Stimulated activated CD8-positive, alpha-beta memory T cell treated with anti-CD3 and anti-CD28 coated beads, Interleukin-7, amount 100 ng/mL, for 48 hours (primary cell): ENCODE data around the gene FGF13.

Experiments
- DNase-seq, 2 donors: peaks; one replicate each; pipeline ENCODE4 v3.0.0-alpha.2; 2020; ENCODE audit warnings: low read depth in 1 of 2; ENCODE audit errors: extremely low read depth in 1 of 2

The FGF13 gene

DNA sequence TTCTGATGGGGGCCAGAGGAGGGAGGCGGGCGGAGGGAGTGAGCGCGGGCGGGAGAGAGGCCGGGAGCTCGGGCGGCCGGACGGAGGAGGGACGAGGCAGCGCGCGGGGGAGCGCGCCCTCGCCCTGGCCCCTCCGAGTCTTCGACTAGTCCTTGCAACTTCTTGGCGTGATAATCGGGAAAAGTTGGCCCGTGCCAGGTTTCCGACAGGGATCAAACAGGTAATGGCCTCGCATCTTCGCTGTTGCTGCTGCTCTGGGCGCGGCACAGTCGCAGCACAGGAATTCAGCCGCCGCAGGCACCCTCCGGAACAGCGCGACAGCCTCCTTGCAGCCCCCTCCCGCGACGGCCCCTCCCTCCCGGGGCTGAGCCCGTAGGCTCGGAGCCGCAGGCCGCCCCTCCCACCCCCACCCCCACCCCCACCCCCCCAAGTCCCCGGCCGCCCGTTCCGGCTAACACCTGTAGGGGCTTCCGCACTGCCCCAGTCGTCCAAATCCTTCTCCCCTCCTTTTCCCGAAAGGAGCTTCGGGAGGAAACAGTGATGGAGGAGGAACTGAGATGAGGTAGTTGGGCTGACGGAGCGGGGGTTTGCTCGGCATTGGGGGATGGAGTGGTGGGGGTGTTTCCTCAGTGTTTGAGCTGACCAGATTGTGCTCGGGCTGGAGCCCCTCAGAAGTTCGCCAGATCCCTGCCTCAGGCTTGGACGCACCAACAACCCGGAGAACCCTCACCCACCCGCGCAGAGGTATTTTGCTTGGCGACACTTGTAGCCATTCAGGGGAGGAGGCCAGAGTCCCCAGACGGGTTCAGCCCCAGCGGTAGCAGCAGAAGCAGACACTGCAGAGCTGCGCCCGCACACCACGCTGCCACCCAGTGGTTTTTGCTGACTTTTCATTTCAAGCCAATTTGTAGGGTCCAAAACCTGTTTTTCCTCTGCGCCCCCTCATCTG, at the start of gene FGF13:
Gene FGF13, minus strand, starts transcription at position 319 of the 949 bp plus-strand sequence. CDS start 714 bp downstream, outside the sequence.
- no peak for DNase-seq

DNA sequence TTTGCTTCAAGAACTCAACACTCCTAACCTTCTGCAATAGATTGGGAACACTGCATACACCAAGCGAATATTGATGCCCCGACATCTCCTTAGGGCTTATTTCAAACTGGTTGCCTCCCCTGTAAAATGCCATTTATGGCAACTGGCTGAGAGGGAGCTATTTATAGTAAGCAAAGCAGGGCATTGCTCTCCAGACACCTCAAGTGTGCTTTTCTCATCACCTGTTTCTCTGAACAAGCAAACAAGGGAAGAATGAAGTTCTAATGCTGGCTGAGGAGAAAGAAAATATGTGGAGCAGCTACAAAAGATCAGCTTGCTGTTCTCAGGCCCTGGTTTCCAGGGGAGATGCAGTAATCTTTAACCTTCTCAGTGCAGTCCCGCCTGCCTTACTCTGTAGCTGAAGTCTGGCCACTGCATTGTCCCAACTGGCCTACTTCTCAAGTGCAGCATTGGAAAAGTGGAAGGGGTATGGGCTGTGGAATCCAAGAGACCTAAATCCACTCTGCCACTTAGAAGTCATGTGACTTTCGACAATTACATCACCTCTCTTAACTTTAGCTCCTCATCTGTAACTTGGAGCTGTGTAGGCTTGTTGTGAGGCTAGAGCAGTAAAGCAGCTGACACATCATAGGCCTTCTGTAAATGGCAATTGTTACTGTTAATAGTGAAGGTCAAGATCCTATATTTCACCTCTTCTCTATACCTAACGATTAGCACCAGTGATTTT, 47.9 kb upstream of the FGF13 start:
- no peak for DNase-seq

DNA sequence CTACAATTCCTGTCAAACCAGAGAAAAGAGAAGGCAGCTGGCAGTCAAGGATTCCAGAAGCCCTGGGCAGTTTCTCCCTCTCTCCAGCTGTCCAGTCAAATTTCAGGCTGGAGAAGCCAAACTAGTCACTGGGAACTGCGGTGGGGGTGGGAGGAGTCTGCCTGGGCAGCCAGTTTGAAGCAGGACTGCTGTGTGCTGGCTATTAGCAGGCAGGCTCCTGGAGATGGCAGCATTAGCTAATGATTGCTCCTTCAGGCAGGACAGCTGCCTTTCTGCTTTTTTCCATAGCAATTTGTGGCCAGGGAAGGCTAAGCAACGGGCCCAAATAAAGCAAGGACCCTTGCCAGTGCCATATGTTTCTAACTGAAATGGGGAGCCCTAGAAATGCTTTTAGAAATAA, 44.7 kb upstream of the FGF13 start:
- no peak for DNase-seq

DNA sequence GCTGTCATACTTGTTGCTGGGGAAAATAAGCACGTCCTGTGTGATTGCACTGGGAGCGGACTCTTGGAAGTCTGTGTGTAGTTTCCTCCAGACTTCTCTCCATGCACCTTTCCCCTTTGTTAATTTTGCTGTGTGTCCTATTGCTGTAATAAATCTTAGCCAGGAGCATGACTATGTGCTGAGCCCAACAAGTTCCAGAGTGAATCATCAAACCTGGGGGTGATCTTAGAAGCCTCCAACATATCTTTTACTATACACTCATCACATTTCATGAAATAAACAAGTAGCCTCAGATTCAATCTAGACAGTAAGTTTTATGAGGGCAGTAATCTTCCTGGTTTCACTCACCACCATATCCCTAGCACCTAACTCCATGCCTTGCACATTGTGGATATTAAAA, 43.3 kb upstream of the FGF13 start:
- no peak for DNase-seq

DNA sequence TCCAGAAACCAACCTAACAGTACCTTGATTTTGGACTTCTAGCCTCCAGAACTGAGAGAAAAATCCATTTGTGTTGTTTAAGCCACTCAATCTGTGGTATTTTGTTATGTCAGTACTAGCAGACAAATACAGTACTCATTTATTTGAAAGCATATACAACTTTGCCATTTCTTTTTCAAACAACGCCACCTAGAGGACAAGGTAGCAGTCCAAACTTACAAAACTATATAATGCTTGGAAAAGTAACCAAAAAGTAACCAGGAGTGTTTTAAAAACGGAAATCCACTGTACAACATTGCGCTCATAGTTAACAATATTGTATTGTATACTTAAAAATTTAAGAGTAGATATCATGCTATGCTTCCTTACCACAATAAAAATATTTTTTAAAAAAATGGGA, 37.0 kb upstream of the FGF13 start:
- no peak for DNase-seq

DNA sequence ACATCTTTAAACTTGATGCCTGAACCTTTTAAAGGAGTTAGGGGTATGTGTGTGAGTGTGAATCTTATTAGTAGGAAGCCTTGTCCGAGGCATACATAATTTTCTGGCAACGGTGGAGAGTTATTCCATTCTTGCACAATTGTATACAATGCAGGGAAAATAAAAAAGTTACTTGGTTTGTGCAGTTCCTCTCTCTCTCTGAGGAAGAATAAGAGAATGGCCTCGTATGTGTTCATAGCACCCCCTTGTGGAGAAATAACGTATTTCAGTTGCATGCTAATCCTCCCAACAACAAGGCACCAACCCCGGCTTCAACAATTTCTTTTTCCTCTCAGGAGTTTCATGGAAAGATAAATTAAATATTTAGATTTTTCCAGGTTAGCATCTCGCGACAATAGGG, 33.7 kb upstream of the FGF13 start:
- no peak for DNase-seq

DNA sequence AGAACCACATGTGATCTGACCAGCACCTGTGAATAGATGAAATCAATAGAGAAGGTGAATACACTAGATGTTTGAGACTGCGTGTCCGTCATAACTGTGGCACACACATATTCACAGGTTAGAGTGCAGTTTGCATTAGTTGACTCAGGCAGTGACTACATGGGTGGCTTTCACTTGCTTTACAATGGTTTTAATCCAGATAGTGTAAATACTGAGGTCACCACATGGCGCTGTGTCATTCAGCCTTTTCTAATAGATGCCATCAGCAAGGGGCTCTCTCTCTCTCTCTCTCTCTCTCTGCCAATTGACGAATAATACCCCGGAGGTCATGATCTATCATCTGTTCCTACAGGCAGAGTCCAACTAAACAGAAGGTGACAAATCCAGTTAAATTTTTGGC, 30.7 kb upstream of the FGF13 start:
- no peak for DNase-seq

DNA sequence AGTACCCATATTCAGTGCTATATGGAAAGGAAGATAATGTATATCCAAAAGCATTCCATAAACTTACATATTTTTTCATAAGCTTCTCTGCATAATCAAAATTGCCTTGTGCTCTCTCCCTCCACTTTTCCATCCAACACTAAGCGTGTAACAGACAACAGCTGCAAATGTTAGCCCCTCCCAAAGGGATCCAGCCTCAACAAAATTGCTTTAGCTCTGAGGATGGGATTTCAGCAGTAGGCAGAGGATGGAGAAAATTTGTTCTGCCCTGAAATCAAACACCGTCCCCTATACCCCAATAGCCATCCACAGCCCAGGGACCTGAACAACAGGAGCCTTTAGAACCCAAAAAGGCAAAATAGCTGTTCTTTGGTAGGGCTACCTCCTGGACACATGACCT, 28.8 kb upstream of the FGF13 start:
- no peak for DNase-seq

DNA sequence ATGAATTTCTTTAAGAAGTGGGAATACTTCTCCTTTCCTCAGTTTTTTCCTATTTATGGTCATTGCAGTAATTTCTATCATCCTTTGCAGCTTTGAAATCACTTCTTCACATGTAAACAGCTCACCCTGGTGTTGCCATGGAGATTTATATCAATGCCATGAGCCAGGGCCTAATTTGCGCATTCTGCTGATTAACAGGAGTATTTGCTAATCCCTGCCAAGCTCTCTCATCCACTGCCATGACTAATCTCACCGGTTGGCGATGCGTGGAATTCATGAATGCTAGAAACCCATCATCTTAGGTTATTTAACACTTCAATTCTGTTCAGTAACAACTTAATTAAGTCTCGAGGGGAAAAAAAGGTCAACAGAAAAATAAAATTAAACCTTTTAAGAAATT, 11.8 kb upstream of the FGF13 start:
- DNase-seq, result no peak

DNA sequence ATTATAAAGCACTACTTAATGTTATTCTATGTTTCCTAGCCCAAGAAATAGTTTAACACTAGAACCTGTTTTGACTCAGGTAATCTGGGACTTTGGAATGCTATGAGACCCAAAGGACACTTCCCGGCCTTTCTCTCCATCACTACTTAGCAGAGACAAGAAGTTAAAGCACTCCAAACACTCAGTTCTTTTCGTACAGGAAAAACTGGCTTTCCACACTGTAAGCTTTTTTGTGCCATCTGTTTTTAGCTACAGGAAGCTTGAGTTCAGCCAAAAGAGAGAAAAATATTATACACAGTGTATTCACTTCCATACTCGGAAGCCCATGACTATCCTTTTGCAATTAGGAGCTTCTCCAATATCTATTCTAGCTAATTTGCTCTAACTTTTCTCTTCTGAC, 7.9 kb upstream of the FGF13 start:
- no peak for DNase-seq

DNA sequence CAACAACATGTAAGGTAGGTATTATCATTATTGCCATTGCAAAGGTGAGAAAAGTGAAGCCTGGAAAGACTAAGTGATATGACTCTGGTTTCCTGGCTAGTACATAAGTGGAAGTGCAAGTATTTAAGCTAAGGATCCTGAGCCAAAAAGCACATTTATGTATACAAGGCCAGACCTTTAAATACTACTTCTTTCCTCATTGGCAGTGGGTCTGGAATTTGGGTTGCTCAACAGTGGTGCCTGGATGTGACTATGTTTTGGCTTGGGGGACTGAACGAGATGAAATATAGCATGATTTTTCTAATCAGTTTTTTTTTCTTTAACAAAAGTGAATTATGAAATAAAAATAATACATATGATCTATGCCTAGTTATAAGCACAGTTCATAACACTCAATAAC, 7.4 kb upstream of the FGF13 start:
- DNase-seq, result no peak

DNA sequence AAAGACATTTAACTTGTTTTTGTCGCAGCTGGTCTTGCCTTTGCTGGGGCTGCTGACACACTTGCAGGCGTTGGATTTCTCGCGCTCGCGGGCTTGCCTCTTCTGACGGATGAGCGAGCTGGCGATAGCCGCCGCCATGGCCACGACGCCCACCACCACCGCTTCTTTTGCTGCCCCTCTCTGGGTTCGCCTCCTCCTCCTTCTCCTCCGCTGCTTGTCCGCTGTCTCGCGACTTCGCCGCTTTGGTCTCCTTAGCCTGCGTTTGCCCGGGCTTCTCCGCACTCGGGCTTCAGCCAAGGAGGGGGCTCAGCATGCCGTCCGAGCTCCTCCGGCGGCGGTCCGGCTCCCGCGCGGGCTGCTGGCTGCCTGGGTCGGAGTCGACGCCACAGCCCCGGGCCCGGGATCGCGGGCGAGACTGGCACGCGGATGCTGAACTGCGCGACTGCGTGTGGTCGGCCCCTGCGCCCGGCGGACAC, 613 bp downstream of the FGF13 start:
- DNase-seq, result no peak

DNA sequence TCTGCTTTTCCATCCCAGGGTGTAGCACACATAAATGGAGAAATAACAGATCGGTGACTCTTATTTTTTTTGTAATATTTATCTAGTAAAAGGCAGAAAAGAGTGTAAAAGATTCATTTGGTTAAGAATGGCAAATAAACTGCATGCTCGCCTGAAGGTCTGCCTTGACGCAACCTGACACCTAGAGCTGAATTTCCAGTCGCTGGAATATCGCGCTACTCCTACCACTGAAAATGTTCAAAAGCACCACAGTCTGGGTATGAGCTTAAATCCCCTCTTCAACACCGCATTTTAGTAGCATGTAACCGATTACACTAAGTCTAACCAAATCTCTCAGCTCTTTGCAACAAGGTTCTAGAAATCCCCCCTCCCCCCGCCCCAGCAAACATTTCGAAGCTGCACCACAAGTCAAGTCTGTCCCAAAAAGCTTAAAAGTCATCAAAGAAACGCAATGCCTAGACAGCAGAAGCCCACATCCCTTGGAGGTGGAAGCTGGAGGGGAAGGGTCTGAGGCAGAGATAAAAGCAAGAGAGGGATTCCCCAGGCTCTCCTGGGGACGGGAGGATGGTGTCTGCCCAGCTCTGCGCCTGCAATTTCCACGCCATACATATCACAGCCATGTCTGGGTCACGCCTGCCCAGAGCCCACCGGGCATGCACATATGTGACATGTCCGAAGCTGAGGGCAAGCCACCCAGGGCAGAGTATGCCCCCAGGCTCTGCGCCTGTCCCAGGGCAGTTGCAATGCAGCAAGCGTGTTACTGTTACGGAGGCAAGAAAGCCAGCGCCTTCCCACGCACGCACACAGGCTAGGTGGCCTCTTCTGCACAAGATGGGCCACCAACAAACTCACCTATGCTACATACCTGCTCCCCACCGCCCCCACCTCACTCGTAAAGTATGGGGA, 1.4 kb downstream of the FGF13 start:
- DNase-seq, result no peak

DNA sequence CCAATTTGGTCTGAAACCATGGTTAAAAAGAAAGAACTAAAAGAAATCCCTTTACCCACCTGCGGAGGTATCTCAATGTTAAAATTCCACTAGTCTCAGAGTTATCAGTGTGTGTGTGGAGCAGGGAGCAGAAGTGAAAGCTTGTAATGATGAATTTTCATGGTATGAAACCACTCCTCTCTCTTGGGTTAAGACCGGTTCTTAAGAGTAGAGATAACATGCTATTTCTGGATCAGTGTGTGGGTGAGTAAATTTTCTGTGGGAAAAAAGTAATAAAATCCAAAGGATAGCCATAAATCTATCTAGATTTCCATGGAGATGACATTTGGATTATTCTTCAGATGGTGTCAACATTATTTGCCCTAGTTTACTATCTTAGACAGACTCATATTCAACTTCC, 3.2 kb downstream of the FGF13 start:
- no peak for DNase-seq

DNA sequence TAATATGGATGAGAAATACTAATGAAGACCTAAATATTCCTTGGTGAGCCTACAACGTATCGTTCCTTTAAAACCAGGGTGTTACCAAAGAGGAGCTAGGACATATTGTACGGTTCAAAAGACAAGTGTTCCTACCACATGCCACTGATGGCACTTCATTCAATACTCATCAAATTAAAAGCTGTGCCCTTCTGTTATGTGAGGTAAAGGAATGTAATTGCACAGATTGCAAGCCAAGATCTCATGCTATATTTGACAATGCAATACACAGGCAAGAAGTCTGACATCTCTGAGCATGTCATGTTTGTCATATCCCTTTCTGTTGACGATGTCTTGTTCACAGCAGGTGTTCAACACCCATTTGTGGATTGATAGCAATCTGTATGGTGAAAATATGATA, 6.9 kb downstream of the FGF13 start:
- DNase-seq, result no peak

DNA sequence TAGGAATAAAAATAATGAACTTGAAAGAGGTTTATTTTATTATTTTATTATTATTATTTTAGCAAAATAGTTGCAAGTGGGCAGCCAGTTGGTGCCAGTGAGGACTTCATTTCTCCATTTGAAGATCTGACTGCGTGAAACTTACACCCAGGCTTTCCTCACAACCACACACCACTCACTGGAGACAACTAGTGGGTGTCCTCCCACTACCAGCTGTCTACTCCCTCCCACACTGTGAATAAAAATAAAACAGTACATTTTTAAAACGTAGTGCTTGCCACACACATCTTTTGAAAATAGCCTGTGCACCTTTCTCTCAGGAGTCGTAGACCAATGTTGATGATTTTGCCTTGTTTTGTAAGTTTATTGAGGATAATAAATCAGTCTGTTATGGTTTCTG, 7.4 kb downstream of the FGF13 start:
- no peak for DNase-seq

DNA sequence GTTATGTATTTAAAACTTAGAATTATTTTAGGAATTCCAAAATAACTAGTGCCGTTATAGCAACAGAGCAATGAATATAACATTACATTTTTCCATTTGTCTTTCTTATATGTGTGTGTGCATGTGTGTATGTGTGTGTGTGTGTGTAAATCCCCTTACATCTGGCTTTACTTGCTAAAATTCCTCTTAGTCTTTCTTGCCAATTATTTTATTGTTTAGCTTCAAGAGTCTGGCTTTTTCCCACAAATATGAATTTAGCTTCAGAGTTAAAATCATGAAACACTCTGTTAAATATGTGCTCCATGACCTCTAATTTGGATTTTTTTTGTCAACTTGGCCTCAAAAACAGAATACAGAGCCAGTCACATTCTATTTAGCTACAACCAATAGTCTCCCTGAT, 18.9 kb downstream of the FGF13 start:
- no peak for DNase-seq

DNA sequence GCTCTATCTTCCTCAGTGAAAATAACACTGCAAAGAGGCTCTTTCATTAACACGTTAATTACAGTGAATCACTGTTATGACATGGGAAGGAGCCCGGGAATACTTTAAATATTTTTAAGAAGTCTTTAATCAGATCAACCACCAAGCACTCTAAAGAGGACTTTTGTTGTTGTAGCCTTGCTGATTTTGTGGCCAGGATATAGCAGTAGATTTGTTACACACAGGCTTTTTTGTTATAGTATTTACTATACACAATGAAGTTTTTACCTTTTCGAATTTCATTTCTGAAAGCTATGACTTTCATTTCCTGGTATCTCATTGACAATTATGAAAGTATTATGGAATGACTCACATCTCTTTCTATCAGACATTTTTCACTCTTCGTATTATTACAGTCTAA, 20.3 kb downstream of the FGF13 start:
- no peak for DNase-seq

DNA sequence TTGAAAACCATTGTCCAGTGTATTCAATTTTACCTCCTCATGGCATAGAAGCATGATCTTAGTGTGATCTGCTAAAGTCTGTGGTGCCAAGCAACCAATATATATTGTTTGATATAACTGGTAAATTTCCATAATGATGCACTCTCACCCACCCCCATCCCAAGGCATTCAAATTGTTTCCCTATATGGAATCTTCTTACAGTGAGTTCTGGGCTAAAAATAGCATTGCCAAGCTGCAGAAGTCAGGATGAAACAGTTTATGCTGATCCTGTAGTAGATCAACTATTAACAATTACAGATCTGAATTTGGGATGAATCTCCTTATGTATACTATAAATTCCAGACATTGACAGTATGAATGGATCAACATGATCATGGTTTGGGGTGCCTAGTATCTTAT, 20.9 kb downstream of the FGF13 start:
- DNase-seq, result no peak

DNA sequence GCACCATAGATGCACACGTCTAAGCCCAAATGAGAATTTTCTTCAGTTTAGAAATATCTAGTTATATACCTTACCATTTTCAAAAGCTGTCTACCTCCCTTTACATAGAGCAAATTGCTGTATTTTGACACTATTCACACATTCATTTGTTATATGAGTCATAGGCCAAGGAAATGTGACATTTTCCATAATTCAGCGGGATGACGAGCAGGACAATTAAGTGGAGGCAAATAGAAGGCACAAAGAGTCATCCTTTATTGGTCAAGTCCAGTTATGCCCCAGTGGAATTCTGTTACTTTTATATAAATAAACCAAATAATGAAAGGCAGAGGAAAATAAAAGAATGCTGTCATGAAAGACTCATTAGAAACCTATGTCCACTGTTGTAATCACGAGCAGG, 27.9 kb downstream of the FGF13 start:
- no peak for DNase-seq

DNA sequence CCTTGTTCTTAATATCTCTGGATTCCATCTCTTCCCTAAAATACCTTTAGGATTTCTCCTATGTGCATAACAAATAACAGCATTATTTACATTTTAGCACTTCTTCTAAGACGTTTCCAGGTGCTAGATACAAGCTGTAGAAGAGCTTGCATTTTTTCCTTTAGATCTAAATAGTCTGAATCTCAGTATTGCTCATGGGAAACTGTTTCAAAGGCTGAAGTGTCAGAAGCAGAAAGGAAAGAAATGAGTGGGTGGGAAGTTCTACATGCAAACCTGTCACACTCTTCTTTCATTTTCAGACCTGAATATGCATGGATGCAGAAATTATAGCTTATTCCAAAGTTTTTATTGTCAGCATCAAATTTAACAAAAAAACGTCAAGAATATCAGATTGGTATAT, 41.8 kb downstream of the FGF13 start:
- DNase-seq, result no peak
